GM13976 (cell line): ENCODE data around the gene MRPS33.

ENCODE experiments used
- DNase-seq: peaks from one replicate; pipeline ENCODE4 v3.0.0; 2012; ENCODE audit warnings: low spot score
- CTCF ChIP-seq: IDR thresholded peaks from 2 replicates; pipeline ENCODE4 v1.5.1; 2012; ENCODE audit warnings: borderline replicate concordance, mild to moderate bottlenecking; ENCODE audit not compliant: insufficient read depth; ENCODE audit errors: extremely low read depth, missing control alignments, control extremely low read depth
- in situ Hi-C: fragments of 300-500 bp; cut with MboI; formaldehyde crosslinking; loops from one replicate; pipeline ENCODE4 v1.12.0; 2022; ENCODE audit warnings: low sequenced_read_pairs, mixed read lengths, inconsistent platforms; ENCODE audit not compliant: unreplicated experiment

MRPS33 gene

GRCh38 chr7:141024668-141025067, 9.9 kb upstream of the MRPS33 start:
- no peak for DNase-seq
- TF ChIP-seq CTCF: no peak
- in situ Hi-C loops: loop anchor here (25.0 kb wide), 1 partner anchor 512 kb away; no protein-coding TSS in a partner anchor

- in situ Hi-C loops: loop anchor here (25.0 kb wide), 1 partner anchor 511 kb away; no protein-coding TSS in a partner anchor
- no peak for DNase-seq
Observed at GRCh38 chr7:141023295-141023694, 8.5 kb upstream of the MRPS33 start.

GRCh38 chr7:141017555-141017954, 2.8 kb upstream of the MRPS33 start:
- no peak for TF ChIP-seq CTCF
- in situ Hi-C loops: loop anchor here (25.0 kb wide), 1 partner anchor 505 kb away; no protein-coding TSS in a partner anchor
- DNase-seq: no peak

More at GRCh38 chr7:141023295-141023694, 8.5 kb upstream of the MRPS33 start:
- TF ChIP-seq CTCF: no peak

- TF ChIP-seq CTCF: no peak
- no peak for DNase-seq
- in situ Hi-C loops: loop anchor here (25.0 kb wide), 1 partner anchor 504 kb away; no protein-coding TSS in a partner anchor
Observed at GRCh38 chr7:141016349-141016748, 1.6 kb upstream of the MRPS33 start.

GRCh38 chr7:141014125-141014523, 628 bp downstream of the MRPS33 start:
- DNase-seq: no peak
- in situ Hi-C loops: loop anchor here (25.0 kb wide), 1 partner anchor 502 kb away; no protein-coding TSS in a partner anchor
- TF ChIP-seq CTCF: no peak

GRCh38 chr7:141013345-141013715, 1.4 kb downstream of the MRPS33 start:
- TF ChIP-seq CTCF: no peak
- in situ Hi-C loops: loop anchor here (25.0 kb wide), 1 partner anchor 501 kb away; no protein-coding TSS in a partner anchor
- DNase-seq: no peak
